HG03103 (cell line): ENCODE measurements around the gene HAUS5.
"Not testable (repeated sequence)": the region's sequence is repeated elsewhere in the genome, so short reads cannot be mapped to it uniquely, and the experiment has no call there.

Source experiments
- ATAC-seq: cut with Tn5 transposase; IDR thresholded peaks from one replicate; pipeline ENCODE4 v1.9.1; 2021; ENCODE audit warnings: low read depth; ENCODE audit not compliant: unreplicated experiment

Gene HAUS5

GRCh38 chr19:35612559-35613321 is at the start of gene HAUS5:
Gene HAUS5, plus strand, starts transcription at chr19:35612735. Its CDS starts 60 bp downstream, at chr19:35612795.
- ATAC-seq: peak; percentile 70

- ATAC-seq: no peak
Observed at GRCh38 chr19:35562776-35563175, 49.8 kb upstream of the HAUS5 start.

- ATAC-seq: no peak
Observed at GRCh38 chr19:35563207-35563829, 49.2 kb upstream of the HAUS5 start, which contains the start of gene ATP4A. Gene ATP4A, minus strand, starts transcription at chr19:35563658. Its CDS starts 29 bp downstream, at chr19:35563629.

GRCh38 chr19:35565016-35565856 is 47.3 kb upstream of the HAUS5 start:
- ATAC-seq: no peak

GRCh38 chr19:35566738-35567137 is 45.8 kb upstream of the HAUS5 start:
- no peak for ATAC-seq

GRCh38 chr19:35569281-35569781 is 43.2 kb upstream of the HAUS5 start:
- ATAC-seq: no peak

GRCh38 chr19:35571406-35571965 is 41.0 kb upstream of the HAUS5 start:
- ATAC-seq: no peak

GRCh38 chr19:35577918-35578317 is 34.6 kb upstream of the HAUS5 start:
- no peak for ATAC-seq

GRCh38 chr19:35578707-35579106 is 33.8 kb upstream of the HAUS5 start:
- ATAC-seq: no peak

GRCh38 chr19:35582760-35583159 is 29.8 kb upstream of the HAUS5 start:
- no peak for ATAC-seq

GRCh38 chr19:35585848-35586247 is 26.7 kb upstream of the HAUS5 start, which contains the start of gene PMIS2:
Gene PMIS2, plus strand, starts transcription at chr19:35586173. Its CDS starts 87 bp downstream, at chr19:35586260.
- ATAC-seq: no peak

GRCh38 chr19:35587321-35587720 is 25.2 kb upstream of the HAUS5 start:
- no peak for ATAC-seq

GRCh38 chr19:35590875-35591274 is 21.7 kb upstream of the HAUS5 start:
- no peak for ATAC-seq

GRCh38 chr19:35592226-35592625 is 20.3 kb upstream of the HAUS5 start:
- ATAC-seq: no peak

GRCh38 chr19:35595026-35595425 is 17.5 kb upstream of the HAUS5 start:
- not testable (repeated sequence) for ATAC-seq

- no peak for ATAC-seq
Observed at GRCh38 chr19:35595928-35596327, 16.6 kb upstream of the HAUS5 start.

GRCh38 chr19:35596366-35596999 is 16.1 kb upstream of the HAUS5 start:
- no peak for ATAC-seq

GRCh38 chr19:35601971-35602370 is 10.6 kb upstream of the HAUS5 start:
- no peak for ATAC-seq

- not testable (repeated sequence) for ATAC-seq
Observed at GRCh38 chr19:35604436-35604835, 8.1 kb upstream of the HAUS5 start.

- not testable (repeated sequence) for ATAC-seq
Observed at GRCh38 chr19:35607170-35607569, 5.4 kb upstream of the HAUS5 start.
